Activated T-cell treated with anti-CD3 and anti-CD28 coated beads, Interleukin-2, amount 50 U/mL, for 4 hours (primary cell): ENCODE data around the gene CLCNKB. TPM values are rescaled to one million over a fixed set of nuclear protein-coding genes. Genes with fewer than 3 reads are reported as not detected.
"Not testable (repeated sequence)": the region's sequence is repeated elsewhere in the genome, so short reads cannot be mapped to it uniquely, and the experiment has no call there.

Source experiments
- ATAC-seq, 2 donors: fragments of 200-7000 bp; cut with Tn5 transposase; one replicate each; pipeline ENCODE4 v1.10.0; 2021
- DNase-seq: peaks from one replicate; pipeline ENCODE4 v3.0.0-alpha.2; 2020
- H3K27me3 Mint-ChIP-seq: one replicate; pipeline ENCODE4 v1.8.0; 2021; ENCODE audit warnings: low read depth, mixed read lengths
- H3K36me3 Mint-ChIP-seq: one replicate; pipeline ENCODE4 v1.8.0; 2022; ENCODE audit warnings: mixed read lengths; ENCODE audit not compliant: insufficient read depth
- H3K4me1 Mint-ChIP-seq: one replicate; pipeline ENCODE4 v1.8.0; 2021; ENCODE audit warnings: low read depth, mixed read lengths
- H3K4me3 Mint-ChIP-seq: one replicate; pipeline ENCODE4 v1.8.0; 2021; ENCODE audit warnings: mild to moderate bottlenecking, moderate library complexity, mixed read lengths
- H3K9me3 Mint-ChIP-seq: one replicate; pipeline ENCODE4 v1.8.0; 2021; ENCODE audit warnings: mixed read lengths
- total RNA-seq, 3 donors: library from RNA; stranded (reverse); gene quantifications; one replicate each; pipeline ENCODE4 v1.2.1, GENCODE V29; 2021

The CLCNKB gene
- total RNA-seq, 3 donors from 2014 or later, result not detected

- H3K4me3 Mint-ChIP-seq, result no peak overlapping the region
- H3K9me3 Mint-ChIP-seq, result no peaks in the 10 kb centered on the region
- H3K36me3 Mint-ChIP-seq, result no peaks in the 10 kb centered on the region
- no peaks in the 10 kb centered on the region for H3K4me1 Mint-ChIP-seq
- no peak for ATAC-seq
- no peak for DNase-seq
- peaks cover 5% of the 10 kb centered on the region for H3K27me3 Mint-ChIP-seq
Measured at GRCh38 chr1:16019644-16020277, 23.8 kb upstream of the CLCNKB start.

GRCh38 chr1:16020325-16020724 is 23.3 kb upstream of the CLCNKB start:
- Mint-ChIP-seq H3K27me3 (peaks cover under 1% of the 10 kb centered on the region), H3K4me1 (no peaks in the 10 kb centered on the region), H3K36me3 (no peaks in the 10 kb centered on the region), H3K9me3 (no peaks in the 10 kb centered on the region), H3K4me3 (no peak overlapping the region)
- ATAC-seq (no peak), DNase-seq (no peak)

DNA sequence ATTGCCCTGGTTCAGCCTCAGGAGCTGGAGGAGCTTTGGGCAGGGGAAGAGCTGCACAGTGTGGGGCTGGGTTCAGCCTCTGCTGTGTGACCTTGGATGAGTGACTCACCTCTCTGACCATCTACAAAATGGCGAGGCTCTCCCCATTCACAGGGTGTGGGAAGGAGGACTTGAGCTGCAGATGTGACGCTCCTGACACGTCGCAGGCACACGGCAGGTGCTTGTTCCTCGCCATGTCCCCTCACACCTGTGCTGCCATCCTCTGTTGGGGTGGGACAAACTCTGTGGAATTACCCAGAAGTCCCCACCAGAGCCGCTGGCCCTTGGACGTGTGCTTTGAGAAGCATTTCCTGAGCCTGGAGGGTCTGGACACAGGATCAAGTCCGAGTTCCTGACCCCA is 22.7 kb upstream of the CLCNKB start:
- not testable (repeated sequence) for DNase-seq, H3K4me3 Mint-ChIP-seq, H3K36me3 Mint-ChIP-seq, H3K4me1 Mint-ChIP-seq, ATAC-seq, H3K27me3 Mint-ChIP-seq, H3K9me3 Mint-ChIP-seq

DNA sequence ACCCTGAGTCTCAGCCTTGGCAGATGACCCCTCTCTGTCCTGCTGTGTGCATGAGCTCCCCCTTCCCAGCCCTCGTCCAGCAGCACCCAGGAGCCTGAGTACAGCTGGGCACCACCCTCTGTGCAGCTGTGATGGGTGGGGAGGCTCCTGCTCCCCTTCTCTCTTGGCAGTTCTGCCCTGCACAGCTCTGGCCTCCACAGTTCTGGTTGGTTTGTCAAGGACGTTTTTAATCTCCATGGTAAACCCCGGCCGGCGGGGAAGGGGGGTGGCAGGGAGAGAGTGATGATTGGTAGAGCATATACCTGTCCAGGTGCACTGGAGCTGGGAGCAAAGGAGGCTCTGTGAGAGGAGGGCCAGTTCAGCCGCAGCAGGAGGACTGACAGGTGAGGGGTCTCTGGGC is 21.9 kb upstream of the CLCNKB start, which contains the start of gene CLCNKA:
Gene CLCNKA (plus strand): TSS at position 356 of the 400 bp plus-strand sequence. CDS start 584 bp downstream, outside the sequence.
- DNase-seq (no peak), ATAC-seq (no peak)
- no peak within 1 kb of the TSS for H3K4me3 Mint-ChIP-seq
- H3K9me3 Mint-ChIP-seq, result no peaks in the 10 kb centered on the region
- H3K36me3 Mint-ChIP-seq, result no peaks in the 10 kb centered on the region
- H3K27me3 Mint-ChIP-seq, result no peaks in the 10 kb centered on the region
- no peaks in the 10 kb centered on the region for H3K4me1 Mint-ChIP-seq

DNA sequence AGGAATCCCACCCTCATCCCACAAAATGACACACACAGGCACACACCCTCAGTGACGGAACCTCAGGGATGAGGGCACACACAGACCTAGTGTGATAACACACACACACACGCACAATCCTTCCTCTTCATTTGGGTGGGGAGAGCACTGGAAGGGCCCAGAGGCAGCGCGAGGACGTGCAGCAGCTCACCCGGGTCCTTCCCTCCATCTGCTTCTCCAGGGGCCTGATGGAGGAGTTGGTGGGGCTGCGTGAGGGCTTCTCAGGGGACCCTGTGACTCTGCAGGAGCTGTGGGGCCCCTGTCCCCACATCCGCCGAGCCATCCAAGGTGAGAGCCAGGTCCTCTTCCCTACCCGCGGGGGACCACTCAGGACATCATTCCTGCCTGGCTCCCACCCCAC is 21.2 kb upstream of the CLCNKB start:
- ATAC-seq, result no peak
- no peak for DNase-seq
- Mint-ChIP-seq H3K36me3 (no peaks in the 10 kb centered on the region), H3K4me1 (peaks cover 4% of the 10 kb centered on the region), H3K4me3 (no peak overlapping the region), H3K9me3 (no peaks in the 10 kb centered on the region), H3K27me3 (no peaks in the 10 kb centered on the region)

DNA sequence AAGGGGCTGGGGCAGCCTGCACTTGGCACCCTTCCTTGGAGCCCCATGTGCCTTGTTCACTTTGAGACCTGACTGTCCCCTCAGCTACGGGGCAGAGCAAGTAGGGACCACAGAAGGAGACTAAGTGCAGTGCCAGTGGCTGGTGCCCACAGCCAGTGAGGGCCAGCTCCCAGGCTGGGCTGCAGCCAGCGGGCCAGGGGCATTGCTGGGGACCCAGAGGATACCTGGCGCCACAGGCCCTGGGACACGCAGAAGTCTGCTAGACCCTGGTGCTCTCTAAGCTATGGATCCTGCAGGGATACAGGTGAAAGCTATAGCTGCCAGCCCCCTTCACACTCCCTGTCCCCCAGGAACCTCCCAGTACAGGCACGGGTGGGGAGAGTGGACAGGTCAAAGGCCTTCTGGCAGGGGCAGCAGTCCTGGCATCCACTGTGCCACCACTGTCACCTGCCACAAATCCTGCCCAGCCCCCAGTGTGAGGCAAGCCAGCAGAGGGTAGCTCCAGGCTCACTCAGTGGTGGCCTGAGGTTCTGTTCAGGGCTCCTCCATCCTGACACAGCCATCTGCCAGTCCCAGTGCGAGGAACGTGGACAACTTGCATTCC is 20.4 kb upstream of the CLCNKB start:
- ATAC-seq, result no peak
- H3K36me3 Mint-ChIP-seq, result no peaks in the 10 kb centered on the region
- no peak overlapping the region for H3K4me3 Mint-ChIP-seq

DNA sequence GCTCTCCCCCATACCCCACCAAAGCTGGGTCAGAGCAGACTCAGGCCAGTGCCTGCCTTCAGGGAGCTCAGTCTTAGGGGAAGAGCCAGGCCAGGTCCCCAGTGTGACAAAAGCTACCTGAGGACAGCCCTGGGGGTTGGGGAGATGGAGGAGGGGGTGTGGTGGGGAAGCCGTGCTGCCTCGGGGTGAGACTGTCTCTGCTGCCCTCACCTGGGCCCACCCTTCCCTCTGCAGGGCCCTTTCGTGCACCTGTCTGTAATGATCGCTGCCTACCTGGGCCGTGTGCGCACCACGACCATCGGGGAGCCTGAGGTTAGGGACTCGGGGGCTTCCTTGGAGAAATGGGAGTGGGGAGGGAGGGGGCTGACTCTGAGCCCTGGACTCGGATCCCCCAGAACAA is 17.3 kb upstream of the CLCNKB start:
- DNase-seq, H3K4me1 Mint-ChIP-seq, H3K36me3 Mint-ChIP-seq, H3K4me3 Mint-ChIP-seq, H3K9me3 Mint-ChIP-seq: not testable (repeated sequence)
- peak in 1 of 2 donors; percentile 18 for ATAC-seq
- H3K27me3 Mint-ChIP-seq, result peaks cover 26% of the 10 kb centered on the region

More for the DNA sequence above, 20.4 kb upstream of the CLCNKB start:
- no peak for DNase-seq
- Mint-ChIP-seq H3K4me1 (peaks cover 8% of the 10 kb centered on the region), H3K9me3 (no peaks in the 10 kb centered on the region), H3K27me3 (peaks cover 5% of the 10 kb centered on the region)

DNA sequence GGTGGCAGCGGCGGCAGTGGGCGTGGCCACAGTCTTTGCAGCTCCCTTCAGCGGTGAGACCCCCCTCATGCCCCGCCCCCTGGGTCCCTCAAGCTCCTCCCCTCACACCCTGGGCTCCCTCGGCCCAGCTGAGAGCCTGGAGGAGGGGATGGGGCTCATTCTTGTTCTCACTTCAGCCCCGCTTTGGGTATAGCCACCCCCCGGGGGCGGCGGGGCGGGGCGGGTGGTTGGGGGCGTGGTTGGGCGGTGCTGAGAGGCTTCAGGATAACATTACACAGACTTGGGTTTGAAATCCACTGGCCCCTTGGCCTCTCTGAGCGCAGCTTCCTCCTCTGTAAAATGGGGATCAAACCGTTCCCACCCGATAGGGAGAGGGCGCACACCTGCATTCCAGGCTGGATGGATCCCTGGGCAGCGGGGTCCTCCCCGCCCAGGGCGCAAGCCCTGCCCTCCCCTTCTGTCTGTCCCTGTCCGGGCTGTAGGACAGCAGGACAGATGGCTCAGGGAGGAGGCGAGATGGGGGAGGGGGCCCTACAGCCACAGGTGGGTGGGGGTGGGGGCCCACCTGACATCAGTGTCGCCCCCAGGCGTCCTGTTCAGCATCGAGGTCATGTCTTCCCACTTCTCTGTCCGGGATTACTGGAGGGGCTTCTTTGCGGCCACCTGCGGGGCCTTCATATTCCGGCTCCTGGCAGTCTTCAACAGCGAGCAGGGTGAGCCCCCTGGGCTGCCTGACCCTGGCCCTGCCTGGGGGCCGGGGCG is 16.7 kb upstream of the CLCNKB start:
- Mint-ChIP-seq H3K9me3 (no peaks in the 10 kb centered on the region), H3K4me1 (peaks cover 8% of the 10 kb centered on the region), H3K4me3 (no peak overlapping the region), H3K27me3 (peaks cover 28% of the 10 kb centered on the region), H3K36me3 (no peaks in the 10 kb centered on the region)
- ATAC-seq (peak; percentile 65 to 74), DNase-seq (peak; percentile 40)

DNA sequence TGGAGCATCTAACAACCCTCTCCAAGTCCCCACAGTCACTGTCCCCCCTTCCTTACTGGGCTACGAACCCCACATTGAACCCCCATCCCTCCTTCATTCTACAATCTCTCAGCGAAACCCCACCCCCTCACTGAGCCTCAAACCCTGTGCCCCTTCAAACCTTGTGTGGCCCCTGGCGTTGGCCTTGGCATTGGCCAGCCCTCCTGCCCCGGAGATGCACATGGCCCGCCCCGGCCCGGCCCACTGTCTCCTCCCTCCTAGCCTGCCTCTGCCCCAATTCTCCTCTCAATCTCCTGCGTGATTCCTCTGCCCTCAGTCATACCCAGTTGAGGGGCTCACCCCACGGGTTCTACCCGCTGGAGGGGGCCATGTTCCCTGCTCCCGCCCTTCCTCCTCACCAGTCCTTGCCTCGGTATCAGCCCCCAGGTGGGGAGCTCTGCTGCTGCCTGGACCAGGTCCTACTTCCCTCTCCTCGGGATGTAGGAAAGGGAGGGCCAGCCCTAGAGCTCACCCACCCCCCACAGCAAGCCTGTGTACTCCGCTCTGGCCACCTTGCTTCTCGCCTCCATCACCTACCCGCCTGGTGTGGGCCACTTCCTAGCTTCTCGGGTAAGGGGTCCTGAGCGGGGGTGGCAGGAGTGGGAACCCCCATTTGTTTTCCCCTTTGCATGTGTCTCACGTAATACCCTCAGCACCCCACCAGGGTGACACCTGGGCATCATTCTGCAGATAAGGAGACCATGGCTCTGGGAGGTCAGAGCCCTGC is 15.2 kb upstream of the CLCNKB start:
- ATAC-seq, result no peak
- H3K4me3 Mint-ChIP-seq, result no peak overlapping the region

GRCh38 chr1:16029003-16029268 is 14.6 kb upstream of the CLCNKB start:
- not testable (repeated sequence) for ATAC-seq, H3K9me3 Mint-ChIP-seq, DNase-seq, H3K36me3 Mint-ChIP-seq, H3K4me3 Mint-ChIP-seq, H3K4me1 Mint-ChIP-seq
- H3K27me3 Mint-ChIP-seq, result peaks cover 32% of the 10 kb centered on the region

More for the DNA sequence above, 15.2 kb upstream of the CLCNKB start:
- Mint-ChIP-seq H3K27me3 (peaks cover 32% of the 10 kb centered on the region), H3K36me3 (no peaks in the 10 kb centered on the region), H3K9me3 (no peaks in the 10 kb centered on the region), H3K4me1 (peaks cover 8% of the 10 kb centered on the region)
- no peak for DNase-seq

DNA sequence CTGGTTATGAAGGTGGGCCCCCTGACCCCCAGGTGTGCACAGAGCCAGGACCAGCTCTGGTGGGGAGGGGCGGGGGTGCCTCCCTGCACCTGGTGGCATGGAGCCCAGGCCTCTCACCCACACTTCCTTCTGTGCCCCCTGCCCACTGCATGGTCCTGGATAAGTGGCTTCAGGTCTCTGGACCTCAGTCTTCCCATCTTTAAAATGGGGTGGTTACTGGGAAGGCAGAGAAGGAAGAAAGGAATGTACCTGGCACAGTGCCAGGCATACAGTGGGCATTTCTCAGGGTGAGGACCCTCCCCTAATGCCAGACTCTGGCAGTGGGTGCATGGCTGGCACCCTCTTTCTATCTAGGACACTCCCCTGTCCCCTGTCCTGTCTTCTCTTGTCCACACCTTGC is 14.3 kb upstream of the CLCNKB start:
- DNase-seq (no peak), ATAC-seq (no peak)

GRCh38 chr1:16031551-16031950 is 12.0 kb upstream of the CLCNKB start:
- no peaks in the 10 kb centered on the region for H3K9me3 Mint-ChIP-seq
- ATAC-seq (no peak), DNase-seq (no peak)
- peaks cover 8% of the 10 kb centered on the region for H3K4me1 Mint-ChIP-seq
- no peaks in the 10 kb centered on the region for H3K36me3 Mint-ChIP-seq
- H3K4me3 Mint-ChIP-seq, result no peak overlapping the region
- H3K27me3 Mint-ChIP-seq, result peaks cover 32% of the 10 kb centered on the region

More for the DNA sequence above, 14.3 kb upstream of the CLCNKB start:
- no peaks in the 10 kb centered on the region for H3K9me3 Mint-ChIP-seq
- H3K4me1 Mint-ChIP-seq, result peaks cover 8% of the 10 kb centered on the region
- H3K4me3 Mint-ChIP-seq, result no peak overlapping the region
- no peaks in the 10 kb centered on the region for H3K36me3 Mint-ChIP-seq
- H3K27me3 Mint-ChIP-seq, result peaks cover 32% of the 10 kb centered on the region

GRCh38 chr1:16032388-16033102 is 11.0 kb upstream of the CLCNKB start:
- Mint-ChIP-seq H3K4me1 (peaks cover 3% of the 10 kb centered on the region), H3K27me3 (peaks cover 32% of the 10 kb centered on the region), H3K9me3 (no peaks in the 10 kb centered on the region), H3K36me3 (no peaks in the 10 kb centered on the region), H3K4me3 (no peak overlapping the region)
- peak; percentile 32 for DNase-seq
- ATAC-seq, result peak; percentile 77 to 78

DNA sequence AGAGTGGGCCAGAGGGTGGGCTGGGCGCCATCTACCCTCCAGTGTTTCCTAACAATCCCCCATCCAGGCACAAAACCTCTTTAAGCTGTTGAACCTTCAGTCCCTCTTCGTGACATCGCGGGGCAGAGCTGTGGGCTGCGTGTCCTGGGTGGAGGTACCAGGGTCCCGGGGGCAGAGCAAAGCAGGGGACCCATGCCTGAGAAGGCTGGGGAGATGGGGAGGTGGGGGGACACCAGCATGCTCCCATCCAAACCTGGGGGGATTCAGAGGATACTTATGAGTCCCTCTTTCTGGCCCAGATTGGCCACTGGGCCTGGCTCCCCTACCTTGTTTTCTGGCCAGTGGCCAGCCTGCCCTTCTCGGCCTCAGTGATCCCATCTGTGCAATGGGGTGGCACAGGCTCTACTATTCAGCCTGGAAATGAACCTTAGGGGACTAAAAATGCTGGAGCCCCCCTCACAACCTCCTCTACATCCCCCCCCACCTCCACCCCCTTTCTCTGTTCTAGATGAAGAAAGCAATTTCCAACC is 10.4 kb upstream of the CLCNKB start:
- H3K4me1 Mint-ChIP-seq, DNase-seq, ATAC-seq, H3K9me3 Mint-ChIP-seq, H3K36me3 Mint-ChIP-seq, H3K4me3 Mint-ChIP-seq: not testable (repeated sequence)
- peaks cover 27% of the 10 kb centered on the region for H3K27me3 Mint-ChIP-seq
